GM12878 (cell line): ENCODE measurements around the gene UBAP1.

Experiments
- CBX3 ChIP-seq: fragments of 200-600 bp; sonication (generic); IDR thresholded peaks from 2 replicates; pipeline ENCODE4 v1.6.1; 2016; ENCODE audit warnings: low read depth, borderline replicate concordance
- CTCF ChIP-seq, 3 experiments: IDR thresholded peaks in 2 of 3; conservative IDR thresholded peaks in 1 of 3; 2 replicates each; pipeline ENCODE4 v1.5.1; 2011; ENCODE audit warnings: low read depth in 3 of 3, low read length in 3 of 3, mild to moderate bottlenecking in 3 of 3, control low read depth in 2 of 3, moderate library complexity in 2 of 3, inconsistent platforms in 1 of 3, mixed read lengths in 1 of 3; ENCODE audit not compliant: control insufficient read depth in 2 of 3, insufficient read depth in 1 of 3; ENCODE audit errors: extremely low read depth in 1 of 3
- EP300 ChIP-seq, 2 experiments: fragments of 150-350 bp in 1 of 2; IDR thresholded peaks; 2 replicates each; pipeline ENCODE4 v1.6.1; 2011 to 2012; ENCODE audit warnings: low read depth in 2 of 2, low read length in 2 of 2, borderline replicate concordance in 1 of 2, improper control_type of control experiment in 1 of 2, inconsistent platforms in 1 of 2; ENCODE audit not compliant: control insufficient read depth in 1 of 2
- POLR2A ChIP-seq: IDR thresholded peaks from 2 replicates; pipeline ENCODE4 v1.6.1; 2011; ENCODE audit warnings: low read depth, mild to moderate bottlenecking, low read length
- POLR2AphosphoS5 ChIP-seq: IDR thresholded peaks from 2 replicates; pipeline ENCODE4 v1.6.1; 2011; ENCODE audit warnings: mild to moderate bottlenecking, low read length, inconsistent platforms
- RFX5 ChIP-seq: IDR thresholded peaks from 2 replicates; pipeline ENCODE4 v1.6.1; 2011; ENCODE audit warnings: low read depth, low read length, improper control_type of control experiment
- SP1 ChIP-seq: IDR thresholded peaks from one replicate; pipeline ENCODE4 v1.6.1; 2011; ENCODE audit warnings: low read depth, low read length
- SRF ChIP-seq, 2 experiments: IDR thresholded peaks; 2 replicates each; pipeline ENCODE4 v1.6.1; 2011; ENCODE audit warnings: low read depth in 2 of 2, low read length in 2 of 2, mild to moderate bottlenecking in 1 of 2, moderate library complexity in 1 of 2
- TAF1 ChIP-seq: IDR thresholded peaks from 2 replicates; pipeline ENCODE4 v1.6.1; 2011; ENCODE audit warnings: mild to moderate bottlenecking, low read depth, low read length, borderline replicate concordance
- ZNF217 ChIP-seq: fragments of 450-650 bp; IDR thresholded peaks from 2 replicates; pipeline ENCODE4 v1.6.1; 2017; ENCODE audit warnings: antibody characterized with exemption, mild to moderate bottlenecking

GRCh38 chr9:34178436-34179212 is at the start of gene UBAP1:
- TF ChIP-seq ZNF217, result no peak
- TF ChIP-seq SP1, result no peak
- peak; percentile 99 for TF ChIP-seq POLR2A
- no peak for TF ChIP-seq CBX3
- peak; percentile 90 for TF ChIP-seq TAF1
- TF ChIP-seq EP300 (IDR thresholded peaks at IDR 0.05; ENCODE audit: borderline replicate concordance in 1 of 2, control insufficient read depth in 1 of 2, low read depth in 2 of 2, low read length in 2 of 2), result no peak
- TF ChIP-seq CTCF (IDR thresholded peaks at IDR 0.05 in 2 of 3, conservative IDR thresholded peaks at IDR 0.05 in 1 of 3; ENCODE audit: control insufficient read depth in 2 of 3, extremely low read depth in 1 of 3, insufficient read depth in 1 of 3, low read depth in 3 of 3, low read length in 3 of 3), result no peak
- peak; percentile 85 for TF ChIP-seq RFX5
- TF ChIP-seq POLR2AphosphoS5, result peak; percentile 80; the same call in 1 of the 2 replicates
- peak; percentile 74 to 81; a peak in 3 of 4 replicates for TF ChIP-seq SRF (IDR thresholded peaks at IDR 0.05; ENCODE audit: low read depth in 2 of 2, low read length in 2 of 2)
